HepG2 (cell line): ENCODE measurements around the gene ENG. TPM values are rescaled to one million over a fixed set of nuclear protein-coding genes. Genes with fewer than 3 reads are reported as not detected.

Experiments
- ETV5 ChIP-seq: IDR thresholded peaks from 2 replicates; pipeline ENCODE4 v1.6.1; 2018; ENCODE audit warnings: missing biosample characterization, missing genetic modification reagents, inconsistent platforms, borderline replicate concordance
- GABPA ChIP-seq, 2 experiments: IDR thresholded peaks; 2 replicates each; pipeline ENCODE4 v1.6.1; 2011 to 2016; ENCODE audit warnings: low read depth in 2 of 2, low read length in 1 of 2, missing biosample characterization in 1 of 2, missing genetic modification characterization in 1 of 2
- JDP2 ChIP-seq: sonication (generic); formaldehyde crosslinking; IDR thresholded peaks from 2 replicates; pipeline ENCODE4 v1.8.1; 2022; ENCODE audit warnings: missing genetic modification reagents, borderline replicate concordance
- KLF9 ChIP-seq: IDR thresholded peaks from 2 replicates; pipeline ENCODE4 v1.6.1; 2016; ENCODE audit warnings: low read depth
- MEIS2 ChIP-seq: sonication (generic); formaldehyde crosslinking; IDR thresholded peaks from 2 replicates; pipeline ENCODE4 v1.9.0; 2021; ENCODE audit warnings: mild to moderate bottlenecking, missing genetic modification reagents
- RAD21 ChIP-seq: fragments of 450-650 bp; formaldehyde crosslinking; IDR thresholded peaks from 2 replicates; pipeline ENCODE4 v1.5.0; 2020; ENCODE audit warnings: mild to moderate bottlenecking
- ZBTB7A ChIP-seq: sonication (generic); formaldehyde crosslinking; IDR thresholded peaks from 2 replicates; pipeline ENCODE4 v1.8.0; 2022; ENCODE audit warnings: mild to moderate bottlenecking, missing genetic modification reagents
- ZKSCAN8 ChIP-seq: IDR thresholded peaks from 2 replicates; pipeline ENCODE4 v1.6.1; 2016; ENCODE audit warnings: borderline replicate concordance, missing genetic modification reagents, missing compliant biosample characterization
- ZNF816 ChIP-seq: sonication (generic); formaldehyde crosslinking; IDR thresholded peaks from 2 replicates; pipeline ENCODE4 v1.8.0; 2022; ENCODE audit warnings: missing genetic modification reagents, mild to moderate bottlenecking, borderline replicate concordance
- ZSCAN25 ChIP-seq: sonication (generic); formaldehyde crosslinking; IDR thresholded peaks from 2 replicates; pipeline ENCODE4 v1.8.0; 2022; ENCODE audit warnings: mild to moderate bottlenecking, missing genetic modification reagents
- polyA plus RNA-seq, 8 experiments: library from polyadenylated mRNA; depleted of rRNA in 3 of 8; stranded (reverse) in 7 of 8; unstranded in 1 of 8; fragments of >200 nt; fragmentation: Illumina TruSeq in 4 of 8; extraction: Trizol in 4 of 8; gene quantifications; 2 replicates each; pipeline versions ENCODE4 v1.2.1 to v1.2.3, GENCODE V29; 2011 to 2016; ENCODE audit warnings: low read depth in 4 of 8, missing spikeins in 1 of 8, mixed read lengths in 1 of 8; ENCODE audit not compliant: insufficient read depth in 1 of 8
- total RNA-seq, 5 experiments: library from RNA; depleted of rRNA; stranded (reverse); fragments of >200 nt; fragmentation: Illumina TruSeq; extraction: Trizol; gene quantifications; 2 replicates each; pipeline ENCODE4 v1.2.3, GENCODE V29; 2016; ENCODE audit warnings: low read depth in 1 of 5
- TF ChIP-seq, protein P1 (sequence below): sonication (generic); formaldehyde crosslinking; IDR thresholded peaks from 2 replicates; pipeline ENCODE4 v1.5.0; 2020; ENCODE audit warnings: mild to moderate bottlenecking, missing genetic modification reagents, borderline replicate concordance
- TF ChIP-seq, protein P2 (sequence below): sonication (generic); formaldehyde crosslinking; IDR thresholded peaks from 2 replicates; pipeline ENCODE4 v1.4.0; 2020; ENCODE audit warnings: mild to moderate bottlenecking, low read depth, missing genetic modification reagents
- TF ChIP-seq, protein P3 (sequence below): sonication (generic); formaldehyde crosslinking; IDR thresholded peaks from 2 replicates; pipeline ENCODE4 v1.4.0; 2020; ENCODE audit warnings: missing genetic modification reagents, mild to moderate bottlenecking, borderline replicate concordance
- TF ChIP-seq, protein P4 (sequence below): sonication (generic); formaldehyde crosslinking; IDR thresholded peaks from 2 replicates; pipeline ENCODE4 v1.4.0; 2020; ENCODE audit warnings: missing genetic modification reagents, mild to moderate bottlenecking, borderline replicate concordance

The ENG gene
- total and polyA plus RNA-seq, 2 of the 13 experiments (the other 11 are each of a cell fraction or from before 2014, with no cell fraction given): 0.02 to 1.1 TPM

DNA sequence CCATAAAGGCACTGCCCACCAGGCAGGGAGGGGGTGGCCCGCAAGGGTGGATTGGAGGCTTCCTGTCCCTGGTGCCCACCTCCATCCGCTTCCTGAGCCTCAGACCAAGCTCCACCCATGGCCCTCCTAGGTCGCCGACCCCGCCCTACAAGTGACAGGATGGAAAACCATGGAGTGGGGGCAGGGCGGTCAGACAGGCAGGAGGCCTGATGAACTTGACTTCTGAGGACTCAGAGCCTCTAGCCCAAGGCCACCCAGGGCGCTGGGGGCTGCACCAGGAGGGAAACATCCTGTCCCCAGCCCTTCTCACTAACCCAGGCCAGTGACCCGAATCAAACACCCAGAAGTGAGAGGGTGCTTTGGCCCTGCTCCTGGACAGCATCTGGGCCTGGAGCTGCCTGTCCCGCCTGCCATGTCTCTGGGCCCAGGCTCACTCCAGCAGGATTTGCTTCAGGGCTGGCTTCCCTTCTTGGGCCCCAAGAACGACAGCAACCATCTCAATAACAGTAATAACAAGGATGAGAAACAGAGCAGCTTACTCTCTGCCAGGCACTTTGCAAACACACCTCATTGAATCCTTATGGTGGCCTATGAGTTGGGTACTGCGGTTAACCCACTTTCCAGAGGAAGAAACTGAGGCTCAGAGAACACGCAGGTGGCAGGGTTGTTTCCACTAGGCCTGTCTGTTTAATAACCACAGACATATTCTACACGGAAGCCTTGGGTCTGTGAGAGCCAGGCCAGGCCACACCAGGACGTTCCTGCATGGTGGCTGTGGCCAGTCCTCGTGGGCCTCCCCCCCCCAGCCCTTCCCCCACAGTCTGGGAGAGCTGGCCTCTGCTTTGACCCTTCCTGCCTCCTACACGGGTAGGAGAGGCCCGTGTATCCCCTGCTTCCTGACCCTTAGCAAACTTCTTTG lies 49.4 kb upstream of the ENG start (continued):
- peak; percentile 51; the same call in 1 of the 2 replicates for TF ChIP-seq ZNF816 (CRISPR knock-in tag)
- TF ChIP-seq MEIS2 (CRISPR knock-in tag): peak; percentile 93
- peak; percentile 92 for TF ChIP-seq ETV5 (CRISPR knock-in tag)
- TF ChIP-seq, protein P1, sequence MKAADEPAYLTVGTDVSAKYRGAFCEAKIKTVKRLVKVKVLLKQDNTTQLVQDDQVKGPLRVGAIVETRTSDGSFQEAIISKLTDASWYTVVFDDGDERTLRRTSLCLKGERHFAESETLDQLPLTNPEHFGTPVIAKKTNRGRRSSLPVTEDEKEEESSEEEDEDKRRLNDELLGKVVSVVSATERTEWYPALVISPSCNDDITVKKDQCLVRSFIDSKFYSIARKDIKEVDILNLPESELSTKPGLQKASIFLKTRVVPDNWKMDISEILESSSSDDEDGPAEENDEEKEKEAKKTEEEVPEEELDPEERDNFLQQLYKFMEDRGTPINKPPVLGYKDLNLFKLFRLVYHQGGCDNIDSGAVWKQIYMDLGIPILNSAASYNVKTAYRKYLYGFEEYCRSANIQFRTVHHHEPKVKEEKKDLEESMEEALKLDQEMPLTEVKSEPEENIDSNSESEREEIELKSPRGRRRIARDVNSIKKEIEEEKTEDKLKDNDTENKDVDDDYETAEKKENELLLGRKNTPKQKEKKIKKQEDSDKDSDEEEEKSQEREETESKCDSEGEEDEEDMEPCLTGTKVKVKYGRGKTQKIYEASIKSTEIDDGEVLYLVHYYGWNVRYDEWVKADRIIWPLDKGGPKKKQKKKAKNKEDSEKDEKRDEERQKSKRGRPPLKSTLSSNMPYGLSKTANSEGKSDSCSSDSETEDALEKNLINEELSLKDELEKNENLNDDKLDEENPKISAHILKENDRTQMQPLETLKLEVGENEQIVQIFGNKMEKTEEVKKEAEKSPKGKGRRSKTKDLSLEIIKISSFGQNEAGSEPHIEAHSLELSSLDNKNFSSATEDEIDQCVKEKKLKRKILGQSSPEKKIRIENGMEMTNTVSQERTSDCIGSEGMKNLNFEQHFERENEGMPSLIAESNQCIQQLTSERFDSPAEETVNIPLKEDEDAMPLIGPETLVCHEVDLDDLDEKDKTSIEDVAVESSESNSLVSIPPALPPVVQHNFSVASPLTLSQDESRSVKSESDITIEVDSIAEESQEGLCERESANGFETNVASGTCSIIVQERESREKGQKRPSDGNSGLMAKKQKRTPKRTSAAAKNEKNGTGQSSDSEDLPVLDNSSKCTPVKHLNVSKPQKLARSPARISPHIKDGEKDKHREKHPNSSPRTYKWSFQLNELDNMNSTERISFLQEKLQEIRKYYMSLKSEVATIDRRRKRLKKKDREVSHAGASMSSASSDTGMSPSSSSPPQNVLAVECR: peak; percentile 86; the same call in 1 of the 2 replicates
- TF ChIP-seq, protein P2, sequence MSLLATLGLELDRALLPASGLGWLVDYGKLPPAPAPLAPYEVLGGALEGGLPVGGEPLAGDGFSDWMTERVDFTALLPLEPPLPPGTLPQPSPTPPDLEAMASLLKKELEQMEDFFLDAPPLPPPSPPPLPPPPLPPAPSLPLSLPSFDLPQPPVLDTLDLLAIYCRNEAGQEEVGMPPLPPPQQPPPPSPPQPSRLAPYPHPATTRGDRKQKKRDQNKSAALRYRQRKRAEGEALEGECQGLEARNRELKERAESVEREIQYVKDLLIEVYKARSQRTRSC (CRISPR knock-in tag): no peak
- TF ChIP-seq, protein P3, sequence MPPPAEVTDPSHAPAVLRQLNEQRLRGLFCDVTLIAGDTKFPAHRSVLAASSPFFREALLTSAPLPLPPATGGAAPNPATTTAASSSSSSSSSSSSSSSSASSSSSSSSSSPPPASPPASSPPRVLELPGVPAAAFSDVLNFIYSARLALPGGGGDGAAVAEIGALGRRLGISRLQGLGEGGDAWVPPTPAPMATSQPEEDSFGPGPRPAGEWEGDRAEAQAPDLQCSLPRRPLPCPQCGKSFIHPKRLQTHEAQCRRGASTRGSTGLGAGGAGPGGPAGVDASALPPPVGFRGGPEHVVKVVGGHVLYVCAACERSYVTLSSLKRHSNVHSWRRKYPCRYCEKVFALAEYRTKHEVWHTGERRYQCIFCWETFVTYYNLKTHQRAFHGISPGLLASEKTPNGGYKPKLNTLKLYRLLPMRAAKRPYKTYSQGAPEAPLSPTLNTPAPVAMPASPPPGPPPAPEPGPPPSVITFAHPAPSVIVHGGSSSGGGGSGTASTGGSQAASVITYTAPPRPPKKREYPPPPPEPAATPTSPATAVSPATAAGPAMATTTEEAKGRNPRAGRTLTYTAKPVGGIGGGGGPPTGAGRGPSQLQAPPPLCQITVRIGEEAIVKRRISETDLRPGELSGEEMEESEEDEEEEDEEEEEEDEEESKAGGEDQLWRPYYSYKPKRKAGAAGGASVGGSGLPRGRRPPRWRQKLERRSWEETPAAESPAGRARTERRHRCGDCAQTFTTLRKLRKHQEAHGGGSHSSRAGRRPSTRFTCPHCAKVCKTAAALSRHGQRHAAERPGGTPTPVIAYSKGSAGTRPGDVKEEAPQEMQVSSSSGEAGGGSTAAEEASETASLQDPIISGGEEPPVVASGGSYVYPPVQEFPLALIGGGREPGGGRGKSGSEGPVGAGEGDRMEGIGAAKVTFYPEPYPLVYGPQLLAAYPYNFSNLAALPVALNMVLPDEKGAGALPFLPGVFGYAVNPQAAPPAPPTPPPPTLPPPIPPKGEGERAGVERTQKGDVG (CRISPR knock-in tag): no peak
- TF ChIP-seq ZBTB7A (CRISPR knock-in tag): peak; percentile 38; the same call in 1 of the 2 replicates
- no peak for TF ChIP-seq KLF9 (CRISPR knock-in tag)
- TF ChIP-seq GABPA (IDR thresholded peaks at IDR 0.05; ENCODE audit: low read depth, low read length): no peak
- peak; percentile 74 for TF ChIP-seq GABPA (CRISPR knock-in tag; IDR thresholded peaks at IDR 0.05; ENCODE audit: low read depth)
- TF ChIP-seq RAD21 (CRISPR knock-in tag): no peak
- TF ChIP-seq ZSCAN25 (CRISPR knock-in tag): no peak; the same call in 1 of the 2 replicates
- TF ChIP-seq, protein P4, sequence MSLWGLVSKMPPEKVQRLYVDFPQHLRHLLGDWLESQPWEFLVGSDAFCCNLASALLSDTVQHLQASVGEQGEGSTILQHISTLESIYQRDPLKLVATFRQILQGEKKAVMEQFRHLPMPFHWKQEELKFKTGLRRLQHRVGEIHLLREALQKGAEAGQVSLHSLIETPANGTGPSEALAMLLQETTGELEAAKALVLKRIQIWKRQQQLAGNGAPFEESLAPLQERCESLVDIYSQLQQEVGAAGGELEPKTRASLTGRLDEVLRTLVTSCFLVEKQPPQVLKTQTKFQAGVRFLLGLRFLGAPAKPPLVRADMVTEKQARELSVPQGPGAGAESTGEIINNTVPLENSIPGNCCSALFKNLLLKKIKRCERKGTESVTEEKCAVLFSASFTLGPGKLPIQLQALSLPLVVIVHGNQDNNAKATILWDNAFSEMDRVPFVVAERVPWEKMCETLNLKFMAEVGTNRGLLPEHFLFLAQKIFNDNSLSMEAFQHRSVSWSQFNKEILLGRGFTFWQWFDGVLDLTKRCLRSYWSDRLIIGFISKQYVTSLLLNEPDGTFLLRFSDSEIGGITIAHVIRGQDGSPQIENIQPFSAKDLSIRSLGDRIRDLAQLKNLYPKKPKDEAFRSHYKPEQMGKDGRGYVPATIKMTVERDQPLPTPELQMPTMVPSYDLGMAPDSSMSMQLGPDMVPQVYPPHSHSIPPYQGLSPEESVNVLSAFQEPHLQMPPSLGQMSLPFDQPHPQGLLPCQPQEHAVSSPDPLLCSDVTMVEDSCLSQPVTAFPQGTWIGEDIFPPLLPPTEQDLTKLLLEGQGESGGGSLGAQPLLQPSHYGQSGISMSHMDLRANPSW (CRISPR knock-in tag): no peak; the same call in 1 of the 2 replicates
- TF ChIP-seq ZKSCAN8 (CRISPR knock-in tag): peak; percentile 54; the same call in 1 of the 2 replicates
- no peak for TF ChIP-seq JDP2 (CRISPR knock-in tag)
